GM21515 (cell line): ENCODE measurements around the gene B3GNT3.
"Not testable (repeated sequence)": the region's sequence is repeated elsewhere in the genome, so short reads cannot be mapped to it uniquely, and the experiment has no call there.

Source experiments
- ATAC-seq: cut with Tn5 transposase; IDR thresholded peaks from one replicate; pipeline ENCODE4 v1.9.1; 2021; ENCODE audit not compliant: unreplicated experiment

Gene B3GNT3

DNA sequence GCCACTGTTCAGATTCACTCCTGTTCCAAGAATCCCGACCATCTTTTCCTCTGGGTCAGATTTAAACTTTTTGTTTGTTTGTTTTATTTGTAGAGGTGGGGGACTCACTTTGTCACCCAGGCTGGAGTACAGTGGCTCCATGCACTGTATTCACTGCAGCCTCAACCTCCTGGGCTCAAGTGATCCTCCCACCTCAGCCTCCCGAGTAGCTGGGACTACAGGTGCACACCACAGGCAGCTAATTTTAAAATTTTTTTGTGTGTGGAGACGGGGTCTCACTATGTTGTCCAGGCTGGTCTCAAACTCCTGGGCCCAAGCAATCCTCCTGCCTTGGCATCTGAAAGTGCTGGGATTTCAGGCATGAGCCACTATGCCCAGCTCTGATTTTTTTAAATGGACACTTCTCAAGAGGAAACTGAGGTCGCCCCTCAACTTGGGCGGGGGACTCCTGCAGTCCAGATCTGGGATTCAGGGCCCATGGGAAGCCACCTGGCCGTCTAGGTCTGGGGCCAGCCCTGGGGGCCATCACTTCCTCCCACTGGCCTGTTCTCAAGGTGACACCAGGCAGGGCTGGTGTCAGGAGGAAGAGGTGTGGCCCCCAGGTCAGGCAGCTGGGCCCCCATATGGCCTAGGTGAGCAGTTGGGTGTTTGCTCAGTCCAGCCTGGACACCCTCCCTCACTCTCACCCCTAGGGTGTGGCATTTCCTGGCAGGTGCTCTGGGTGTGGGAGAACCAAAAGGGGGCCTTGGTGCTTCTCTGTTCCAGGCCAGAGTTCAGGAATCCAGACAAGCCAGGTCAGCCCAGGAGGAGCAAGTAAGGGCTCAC, 1.3 kb downstream of the B3GNT3 start:
- no peak for ATAC-seq

- ATAC-seq, result no peak
Measured at GRCh38 chr19:17796838-17797423, 2.0 kb downstream of the B3GNT3 start.

- no peak for ATAC-seq
Measured at GRCh38 chr19:17797424-17798201, 2.7 kb downstream of the B3GNT3 start.

GRCh38 chr19:17798599-17798998, 3.7 kb downstream of the B3GNT3 start:
- ATAC-seq, result not testable (repeated sequence)

GRCh38 chr19:17802137-17802858, 7.4 kb downstream of the B3GNT3 start:
- ATAC-seq, result no peak

DNA sequence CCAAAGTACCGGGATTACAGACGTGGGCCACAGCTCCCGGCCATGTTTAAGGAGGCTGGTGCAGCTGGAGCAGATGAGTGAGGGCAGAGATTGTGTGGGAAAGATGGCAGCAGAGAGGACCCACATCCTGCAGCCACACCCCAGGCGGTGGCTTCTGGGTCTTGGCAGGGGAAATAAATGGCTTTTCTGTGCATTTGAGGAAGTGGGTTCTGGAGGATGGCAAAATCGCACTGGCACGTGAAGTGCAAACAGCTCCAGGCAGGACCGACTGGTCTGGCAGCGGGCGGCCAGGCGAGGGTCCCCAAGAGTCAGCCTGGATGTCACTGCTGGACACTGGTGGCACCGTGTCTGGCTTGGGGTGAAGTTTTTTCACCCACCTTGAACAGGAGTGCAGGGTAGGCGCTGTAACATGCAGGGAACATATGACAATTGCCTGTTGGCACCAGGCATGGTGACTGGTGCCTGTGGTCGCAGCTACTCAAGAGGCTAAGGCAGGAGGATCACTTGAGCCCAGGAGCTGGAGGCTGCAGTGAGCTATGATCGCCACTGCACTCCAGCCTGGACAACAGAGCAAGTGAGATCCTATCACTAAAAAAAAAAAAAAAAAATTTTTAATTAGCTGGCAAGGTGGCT, 8.4 kb downstream of the B3GNT3 start:
- ATAC-seq, result no peak

- ATAC-seq, result no peak
Measured at GRCh38 chr19:17805427-17805826, 10.5 kb downstream of the B3GNT3 start.

GRCh38 chr19:17806945-17807344, 12.0 kb downstream of the B3GNT3 start:
- ATAC-seq, result no peak

- no peak for ATAC-seq
Measured at GRCh38 chr19:17807731-17808316, 12.9 kb downstream of the B3GNT3 start.

DNA sequence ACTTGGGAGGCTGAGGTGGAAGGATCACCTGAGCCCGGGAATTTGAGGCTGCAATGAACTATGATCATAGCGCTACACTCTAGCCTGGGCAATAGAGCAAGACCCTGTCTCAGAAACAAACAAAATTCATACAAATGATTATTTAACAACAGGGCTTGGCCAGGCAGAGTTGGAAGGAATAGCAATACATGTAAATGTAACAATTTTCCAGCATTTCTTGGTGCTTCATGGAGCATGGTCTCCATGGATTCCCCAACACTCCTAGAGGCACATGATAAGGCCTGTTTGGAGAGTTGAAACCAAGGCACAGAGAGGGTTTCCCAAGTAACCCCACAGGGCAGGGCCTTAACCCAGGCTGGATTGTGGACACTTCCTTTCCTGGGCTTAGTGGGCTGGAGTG, 16.2 kb downstream of the B3GNT3 start:
- no peak for ATAC-seq

- no peak for ATAC-seq
Measured at GRCh38 chr19:17811681-17812080, 16.7 kb downstream of the B3GNT3 start.

GRCh38 chr19:17812099-17812498, 17.2 kb downstream of the B3GNT3 start:
- ATAC-seq, result no peak

DNA sequence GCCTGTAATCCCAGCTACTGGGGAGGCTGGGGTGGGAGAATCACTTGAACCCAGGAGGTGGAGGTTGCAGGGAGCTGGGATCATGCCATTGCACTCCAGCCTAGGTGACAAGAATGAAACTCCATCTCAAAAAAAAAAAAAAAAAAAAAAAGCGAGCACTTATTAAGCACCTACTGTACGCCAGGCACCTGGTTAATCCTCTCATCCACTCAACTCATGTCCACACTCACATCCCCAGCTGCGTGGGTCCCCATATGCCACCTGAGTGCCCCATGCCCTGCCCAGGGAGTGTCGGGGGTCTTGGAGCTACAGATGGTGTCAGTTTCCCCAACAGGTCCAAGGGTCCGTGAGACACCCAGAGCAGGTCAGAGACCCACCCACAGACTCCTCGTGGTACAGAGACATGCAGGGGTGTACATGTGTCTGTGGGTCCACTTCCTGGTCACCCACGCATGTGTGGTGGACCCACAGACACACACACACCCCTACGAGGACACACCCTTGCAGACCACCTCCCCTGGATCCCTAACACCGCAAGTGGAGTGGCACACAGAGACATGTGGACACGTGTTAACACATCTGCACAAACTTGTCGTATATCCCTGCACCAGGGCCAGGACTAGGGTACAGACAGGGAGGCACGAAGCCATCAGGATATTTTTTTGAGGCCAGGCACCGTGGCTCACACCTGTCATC, 22.9 kb downstream of the B3GNT3 start:
- ATAC-seq, result no peak

DNA sequence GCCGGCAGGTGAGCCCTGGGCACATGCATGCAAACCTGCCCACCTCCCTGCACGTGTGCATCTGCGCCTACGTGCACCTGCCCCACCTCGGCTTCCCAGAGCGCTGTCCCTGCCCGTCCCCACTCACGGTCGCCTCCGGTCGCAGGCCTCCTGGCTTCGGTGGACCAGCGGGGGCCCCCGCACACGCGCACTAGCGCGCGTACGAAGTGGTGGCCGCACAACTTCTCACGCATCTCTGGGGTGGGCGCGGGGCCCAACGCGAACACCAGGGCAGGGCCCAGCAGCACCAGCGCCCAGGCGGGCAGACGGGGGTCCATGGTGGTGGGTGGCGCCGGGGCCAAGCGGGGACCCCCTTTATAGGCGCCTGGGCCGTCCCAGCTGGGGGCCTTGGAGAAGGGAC, 26.3 kb downstream of the B3GNT3 start, which contains the start of gene INSL3:
Gene INSL3, minus strand, starts transcription at position 330 of the 400 bp plus-strand sequence. Its CDS starts 13 bp downstream, at position 317.
- no peak for ATAC-seq

GRCh38 chr19:17824339-17824738, 29.4 kb downstream of the B3GNT3 start:
- no peak for ATAC-seq

- ATAC-seq, result no peak
Measured at GRCh38 chr19:17826508-17827056, 31.6 kb downstream of the B3GNT3 start.

DNA sequence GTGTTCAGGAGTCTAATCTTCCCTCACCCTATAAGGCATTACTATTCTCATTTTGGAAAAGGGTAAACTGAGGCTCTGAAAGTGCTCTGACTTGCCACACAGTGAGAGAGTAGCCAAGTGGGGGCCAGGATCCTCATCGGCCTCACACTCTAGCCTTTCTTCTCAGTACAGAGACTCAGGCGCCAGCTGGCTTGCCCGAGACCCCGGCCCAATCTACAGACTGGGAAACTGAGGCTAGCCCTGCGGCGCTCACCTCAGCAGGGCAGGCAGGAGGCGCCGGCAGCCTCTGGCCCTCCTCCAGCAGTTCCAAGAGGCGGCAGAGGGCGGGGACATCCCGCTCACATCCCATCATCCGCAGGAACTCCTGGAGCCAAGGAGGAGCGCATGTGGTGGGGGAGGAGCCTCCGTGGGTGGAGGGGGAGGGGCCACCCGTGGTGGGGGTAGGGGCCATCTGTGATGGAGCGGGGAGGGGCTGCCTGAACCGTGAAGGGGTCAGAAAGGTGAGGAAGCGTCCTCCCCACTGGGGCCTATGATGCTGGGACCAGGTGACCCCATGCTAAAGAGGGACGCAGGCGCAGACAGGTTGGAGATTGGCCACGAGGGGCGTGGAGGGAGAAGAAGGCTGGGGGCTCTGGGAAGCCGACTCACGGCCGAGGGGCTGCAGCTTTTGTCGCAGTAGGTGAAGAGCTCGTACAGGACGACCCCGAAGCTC, 35.1 kb downstream of the B3GNT3 start:
- no peak for ATAC-seq

- no peak for ATAC-seq
Measured at GRCh38 chr19:17830567-17831418, 35.9 kb downstream of the B3GNT3 start.
